ENCODE results near the gene ENKUR. TPM values are rescaled to one million over a fixed set of nuclear protein-coding genes. Genes with fewer than 3 reads are reported as not detected.
"Not testable (repeated sequence)": the region's sequence is repeated elsewhere in the genome, so short reads cannot be mapped to it uniquely, and the experiment has no call there.

ENKUR gene
- total RNA-seq, 1 donor from 2014 or later = not detected

- DNase-seq (ENCODE audit: low spot score) = no peak
Measured at GRCh38 chr10:25023278-25023677, 7.3 kb upstream of the ENKUR start.

GRCh38 chr10:25018703-25019102 lies 2.7 kb upstream of the ENKUR start:
- DNase-seq (ENCODE audit: low spot score) = no peak

GRCh38 chr10:25017661-25018060 lies 1.7 kb upstream of the ENKUR start:
- DNase-seq (ENCODE audit: low spot score) = no peak

- no peak for DNase-seq (ENCODE audit: low spot score)
Measured at GRCh38 chr10:25017154-25017590, 1.2 kb upstream of the ENKUR start.

- DNase-seq (ENCODE audit: low spot score) = peak; percentile 98
Measured at GRCh38 chr10:25016376-25017153, 607 bp upstream of the ENKUR start, which contains the start of gene THNSL1. TSS of gene THNSL1 (plus strand) at chr10:25016612. CDS start at chr10:25023224, 6,612 bp downstream.

- DNase-seq (ENCODE audit: low spot score) = no peak
Measured at GRCh38 chr10:25014579-25014978, 1.4 kb downstream of the ENKUR start.

GRCh38 chr10:25011591-25011990 lies 4.4 kb downstream of the ENKUR start:
- DNase-seq (ENCODE audit: low spot score) = not testable (repeated sequence)

- no peak for DNase-seq (ENCODE audit: low spot score)
Measured at GRCh38 chr10:24998044-24998443, 17.9 kb downstream of the ENKUR start.

GRCh38 chr10:24995072-24995471 lies 20.9 kb downstream of the ENKUR start:
- no peak for DNase-seq (ENCODE audit: low spot score)

- no peak for DNase-seq (ENCODE audit: low spot score)
Measured at GRCh38 chr10:24993237-24993958, 22.6 kb downstream of the ENKUR start.

- DNase-seq (ENCODE audit: low spot score) = no peak
Measured at GRCh38 chr10:24992512-24993133, 23.3 kb downstream of the ENKUR start.

GRCh38 chr10:24991298-24991697 lies 24.7 kb downstream of the ENKUR start:
- DNase-seq (ENCODE audit: low spot score) = no peak

- DNase-seq (ENCODE audit: low spot score) = no peak
Measured at GRCh38 chr10:24989867-24990266, 26.1 kb downstream of the ENKUR start.

GRCh38 chr10:24988831-24989640 lies 26.9 kb downstream of the ENKUR start:
- no peak for DNase-seq (ENCODE audit: low spot score)

GRCh38 chr10:24984906-24985305 lies 31.1 kb downstream of the ENKUR start:
- DNase-seq (ENCODE audit: low spot score) = no peak

- no peak for DNase-seq (ENCODE audit: low spot score)
Measured at GRCh38 chr10:24983946-24984345, 32.0 kb downstream of the ENKUR start.

GRCh38 chr10:24983130-24983529 lies 32.8 kb downstream of the ENKUR start:
- DNase-seq (ENCODE audit: low spot score) = no peak

GRCh38 chr10:24982319-24983112 lies 33.4 kb downstream of the ENKUR start:
- DNase-seq (ENCODE audit: low spot score) = no peak

GRCh38 chr10:24981161-24981710 lies 34.7 kb downstream of the ENKUR start:
- no peak for DNase-seq (ENCODE audit: low spot score)

- no peak for DNase-seq (ENCODE audit: low spot score)
Measured at GRCh38 chr10:24979685-24980084, 36.3 kb downstream of the ENKUR start.
